GM19467 (cell line): ENCODE measurements around the gene NECTIN1.
"Not testable (repeated sequence)": the region's sequence is repeated elsewhere in the genome, so short reads cannot be mapped to it uniquely, and the experiment has no call there.

Source experiments
- ATAC-seq: cut with Tn5 transposase; IDR thresholded peaks from one replicate; pipeline ENCODE4 v1.9.1; 2021; ENCODE audit warnings: mild to moderate bottlenecking, moderate library complexity; ENCODE audit not compliant: unreplicated experiment

NECTIN1 gene

DNA sequence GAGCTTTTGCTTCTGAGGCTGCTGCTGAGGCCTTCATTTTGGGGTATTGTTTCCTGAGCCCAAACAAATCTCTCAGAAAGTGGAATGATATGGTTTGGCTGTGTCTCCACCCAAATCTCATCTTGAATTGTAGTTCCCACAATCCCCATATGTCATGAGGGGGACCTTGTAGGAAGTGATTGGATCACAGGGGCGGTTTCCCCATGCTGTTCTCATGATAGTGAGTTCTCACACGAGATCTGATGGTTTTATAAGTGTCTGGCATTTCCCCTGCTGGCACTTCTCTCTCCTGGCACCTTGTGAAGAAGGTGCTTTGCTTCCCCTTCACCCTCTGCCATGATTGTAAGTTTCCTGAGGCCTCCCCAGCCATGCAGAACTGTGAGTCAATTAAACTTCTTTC is 133.1 kb downstream of the NECTIN1 start:
- not testable (repeated sequence) for ATAC-seq

DNA sequence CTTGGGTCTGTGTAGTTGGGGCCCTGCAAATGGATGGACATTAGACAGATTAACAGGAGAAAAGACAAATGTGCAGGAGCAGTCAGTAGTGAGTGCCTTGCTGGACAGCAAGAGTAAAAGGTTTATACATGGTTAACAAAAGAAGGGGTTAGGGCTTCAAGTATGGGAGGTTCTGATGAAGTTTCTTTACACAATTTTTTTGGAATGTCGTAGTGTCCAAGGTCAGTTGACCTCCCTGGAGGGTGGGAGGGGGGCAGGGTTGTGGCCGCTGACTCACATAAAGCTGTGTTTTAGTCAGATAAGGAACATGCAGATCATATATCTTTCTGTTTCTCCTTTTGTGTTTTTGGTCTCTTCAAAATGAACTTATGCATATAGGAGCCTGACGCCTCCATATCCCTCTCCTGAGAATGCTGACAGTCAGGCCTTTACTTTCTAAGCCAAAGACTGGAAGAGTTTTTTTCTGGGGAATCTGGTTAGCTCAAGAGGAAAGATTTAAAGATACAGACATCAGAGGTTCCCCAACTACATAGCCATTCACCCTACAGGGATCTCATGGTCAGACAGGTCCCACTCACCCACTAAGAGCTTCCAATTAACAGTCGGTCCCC is 134.3 kb downstream of the NECTIN1 start:
- no peak for ATAC-seq

DNA sequence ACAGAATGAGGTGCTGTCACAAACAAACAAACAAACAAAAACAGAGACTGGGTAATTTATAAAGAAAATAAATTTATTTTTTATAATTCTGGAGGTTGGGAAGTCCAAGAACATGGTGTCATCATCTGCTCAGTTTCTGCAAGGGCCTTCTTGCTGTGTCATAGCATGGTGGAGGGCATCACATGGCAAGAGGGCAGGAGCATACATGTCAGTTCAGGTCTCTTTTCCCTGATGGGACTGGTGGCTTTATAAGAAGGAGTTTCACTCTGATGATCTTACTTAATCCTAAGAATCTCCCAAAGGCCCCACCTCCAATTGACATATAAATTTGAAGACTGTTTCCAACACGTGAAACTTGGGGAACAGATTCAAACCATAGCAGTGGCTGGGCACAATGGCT is 135.7 kb downstream of the NECTIN1 start:
- ATAC-seq = no peak

- no peak for ATAC-seq
Measured at GRCh38 chr11:119592642-119593041, 136.4 kb downstream of the NECTIN1 start.

GRCh38 chr11:119591836-119592310 is 137.1 kb downstream of the NECTIN1 start:
- no peak for ATAC-seq

GRCh38 chr11:119590651-119591351 is 138.2 kb downstream of the NECTIN1 start:
- no peak for ATAC-seq

- ATAC-seq = no peak
Measured at GRCh38 chr11:119589001-119589400, 140.0 kb downstream of the NECTIN1 start.
